DMS53 treated with DMSO at 0.1 percent for 48 hours (cell line): Measurements from ENCODE around the gene COL6A1.
"Not testable (repeated sequence)": the region's sequence is repeated elsewhere in the genome, so short reads cannot be mapped to it uniquely, and the experiment has no call there.

Source experiments
- DNase-seq: peaks from one replicate; lab custom pipeline; 2025; ENCODE audit not compliant: unreplicated experiment; lab: John Stamatoyannopoulos, UW

Gene COL6A1

GRCh38 chr21:45945868-45946210 lies 35.7 kb upstream of the COL6A1 start:
- no peak for DNase-seq

- DNase-seq = no peak
Observed at GRCh38 chr21:45947296-45947695, 34.3 kb upstream of the COL6A1 start.

GRCh38 chr21:45947716-45948255 lies 33.8 kb upstream of the COL6A1 start:
- DNase-seq = no peak

- no peak for DNase-seq
Observed at GRCh38 chr21:45948576-45949141, 32.9 kb upstream of the COL6A1 start.

GRCh38 chr21:45949928-45950739 lies 31.4 kb upstream of the COL6A1 start:
- no peak for DNase-seq

GRCh38 chr21:45950740-45951515 lies 30.6 kb upstream of the COL6A1 start:
- no peak for DNase-seq

GRCh38 chr21:45951676-45952075 lies 29.9 kb upstream of the COL6A1 start:
- no peak for DNase-seq

- not testable (repeated sequence) for DNase-seq
Observed at GRCh38 chr21:45952527-45952926, 29.0 kb upstream of the COL6A1 start.

GRCh38 chr21:45952974-45953373 lies 28.6 kb upstream of the COL6A1 start:
- no peak for DNase-seq

GRCh38 chr21:45954261-45954660 lies 27.3 kb upstream of the COL6A1 start:
- no peak for DNase-seq

GRCh38 chr21:45954921-45955320 lies 26.6 kb upstream of the COL6A1 start:
- no peak for DNase-seq

- no peak for DNase-seq
Observed at GRCh38 chr21:45957551-45957950, 24.0 kb upstream of the COL6A1 start.

- no peak for DNase-seq
Observed at GRCh38 chr21:45957981-45958600, 23.5 kb upstream of the COL6A1 start.

GRCh38 chr21:45959182-45959581 lies 22.4 kb upstream of the COL6A1 start:
- no peak for DNase-seq

- DNase-seq = no peak
Observed at GRCh38 chr21:45959779-45960390, 21.7 kb upstream of the COL6A1 start.

- not testable (repeated sequence) for DNase-seq
Observed at GRCh38 chr21:45961408-45961807, 20.2 kb upstream of the COL6A1 start.

GRCh38 chr21:45962531-45963231 lies 18.9 kb upstream of the COL6A1 start:
- no peak for DNase-seq

GRCh38 chr21:45963232-45963570 lies 18.4 kb upstream of the COL6A1 start:
- DNase-seq = no peak

GRCh38 chr21:45964649-45965048 lies 16.9 kb upstream of the COL6A1 start:
- DNase-seq = no peak

- DNase-seq = no peak
Observed at GRCh38 chr21:45965084-45965809, 16.3 kb upstream of the COL6A1 start.
